ENCODE data around the gene MINPP1. TPM values are rescaled to one million over a fixed set of nuclear protein-coding genes. Genes with fewer than 3 reads are reported as not detected.

MINPP1 gene
- total and polyA plus RNA-seq, 3 donors from 2014 or later: 15.3 to 32.3 (median 24.3) TPM

- H3K9me3 ChIP-seq: no peaks in the 10 kb centered on the region
- 91 to 98% methylated on average over 3 of the region's 3 CpGs for WGBS, 2 donors
- no peak for DNase-seq
- H3K27ac ChIP-seq: no peak overlapping the region
- H3K4me3 ChIP-seq: no peak overlapping the region
- H3K4me1 ChIP-seq: peaks cover 3% of the 10 kb centered on the region
- TF ChIP-seq CTCF (IDR thresholded peaks at IDR 0.05): no peak
- no peak for TF ChIP-seq POLR2A (IDR thresholded peaks at IDR 0.05)
- H3K36me3 ChIP-seq (ENCODE audit: low read depth, missing control alignments): no peaks in the 10 kb centered on the region
- no peaks in the 10 kb centered on the region for H3K27me3 ChIP-seq
- intact Hi-C loops (cut with DNase I; ENCODE audit: low total_unique reads): no loop called here
Observed at GRCh38 chr10:87518937-87519336, 14.2 kb downstream of the MINPP1 start.

GRCh38 chr10:87519582-87519981 is 14.9 kb downstream of the MINPP1 start:
- Histone ChIP-seq H3K4me1 (peaks cover 9% of the 10 kb centered on the region), H3K36me3 (ENCODE audit: low read depth, missing control alignments) (no peaks in the 10 kb centered on the region), H3K9me3 (no peaks in the 10 kb centered on the region), H3K27ac (no peak overlapping the region), H3K27me3 (no peaks in the 10 kb centered on the region), H3K4me3 (no peak overlapping the region)
- DNase-seq: no peak
- TF ChIP-seq CTCF (IDR thresholded peaks at IDR 0.05) (no peak), POLR2A (IDR thresholded peaks at IDR 0.05) (no peak)
- 91 to 95% methylated on average over 2 of the region's 2 CpGs for WGBS, 2 donors
- intact Hi-C loops (cut with DNase I; ENCODE audit: low total_unique reads): no loop called here

GRCh38 chr10:87523731-87524130 is 19.0 kb downstream of the MINPP1 start:
- no peaks in the 10 kb centered on the region for H3K9me3 ChIP-seq
- peaks cover 9% of the 10 kb centered on the region for H3K4me1 ChIP-seq
- no peak overlapping the region for H3K4me3 ChIP-seq
- H3K27ac ChIP-seq: no peak overlapping the region
- H3K27me3 ChIP-seq: no peaks in the 10 kb centered on the region
- 63 to 79% methylated on average over 2 of the region's 2 CpGs for WGBS, 2 donors
- intact Hi-C loops (cut with DNase I; ENCODE audit: low total_unique reads): no loop called here
- DNase-seq: no peak
- H3K36me3 ChIP-seq (ENCODE audit: low read depth, missing control alignments): no peaks in the 10 kb centered on the region
- TF ChIP-seq CTCF (IDR thresholded peaks at IDR 0.05): no peak
- TF ChIP-seq POLR2A (IDR thresholded peaks at IDR 0.05): no peak

- Histone ChIP-seq H3K4me1 (peaks cover 9% of the 10 kb centered on the region), H3K27ac (no peak overlapping the region), H3K9me3 (no peaks in the 10 kb centered on the region), H3K4me3 (no peak overlapping the region), H3K36me3 (ENCODE audit: low read depth, missing control alignments) (no peaks in the 10 kb centered on the region), H3K27me3 (no peaks in the 10 kb centered on the region)
- TF ChIP-seq CTCF (IDR thresholded peaks at IDR 0.05) (no peak), POLR2A (IDR thresholded peaks at IDR 0.05) (no peak)
- no peak for DNase-seq
- intact Hi-C loops (cut with DNase I; ENCODE audit: low total_unique reads): no loop called here
Observed at GRCh38 chr10:87524296-87524695, 19.6 kb downstream of the MINPP1 start.

GRCh38 chr10:87531908-87532622 is 27.4 kb downstream of the MINPP1 start:
- intact Hi-C loops (cut with DNase I; ENCODE audit: low total_unique reads): no loop called here
- DNase-seq: peak; percentile 40
- no peak overlapping the region for H3K4me3 ChIP-seq
- no peaks in the 10 kb centered on the region for H3K4me1 ChIP-seq
- no peaks in the 10 kb centered on the region for H3K27me3 ChIP-seq
- TF ChIP-seq POLR2A (IDR thresholded peaks at IDR 0.05) (no peak), CTCF (IDR thresholded peaks at IDR 0.05) (no peak)
- H3K9me3 ChIP-seq: no peaks in the 10 kb centered on the region
- H3K27ac ChIP-seq: peak overlapping the region; percentile 34 to 64
- H3K36me3 ChIP-seq (ENCODE audit: low read depth, missing control alignments): no peaks in the 10 kb centered on the region
- WGBS, 2 donors: 50 to 55% methylated on average over 4 of the region's 4 CpGs
